ENCODE results near the gene CENPVL1. TPM values are rescaled to one million over a fixed set of nuclear protein-coding genes. Genes with fewer than 3 reads are reported as not detected.
"Not testable (repeated sequence)": the region's sequence is repeated elsewhere in the genome, so short reads cannot be mapped to it uniquely, and the experiment has no call there.

CENPVL1 gene
- total RNA-seq (under 1 TPM in 1 of 9 donors, not detected in 8; 0.06 TPM), polyA plus RNA-seq (not detected)
- long read RNA-seq, donor 1: 0 reads
- long read RNA-seq, donor 2: 0 reads
- long read RNA-seq, donor 3: 0 reads
- long read RNA-seq, donor 4: 0 reads
- long read RNA-seq, donor 5: 0 reads
- long read RNA-seq, donor 6: 0 reads
- long read RNA-seq, donor 7: 0 reads
- long read RNA-seq, donor 8: 0 reads
- long read RNA-seq, donor 9: 0 reads
- long read RNA-seq, donor 10: 0 reads

DNA sequence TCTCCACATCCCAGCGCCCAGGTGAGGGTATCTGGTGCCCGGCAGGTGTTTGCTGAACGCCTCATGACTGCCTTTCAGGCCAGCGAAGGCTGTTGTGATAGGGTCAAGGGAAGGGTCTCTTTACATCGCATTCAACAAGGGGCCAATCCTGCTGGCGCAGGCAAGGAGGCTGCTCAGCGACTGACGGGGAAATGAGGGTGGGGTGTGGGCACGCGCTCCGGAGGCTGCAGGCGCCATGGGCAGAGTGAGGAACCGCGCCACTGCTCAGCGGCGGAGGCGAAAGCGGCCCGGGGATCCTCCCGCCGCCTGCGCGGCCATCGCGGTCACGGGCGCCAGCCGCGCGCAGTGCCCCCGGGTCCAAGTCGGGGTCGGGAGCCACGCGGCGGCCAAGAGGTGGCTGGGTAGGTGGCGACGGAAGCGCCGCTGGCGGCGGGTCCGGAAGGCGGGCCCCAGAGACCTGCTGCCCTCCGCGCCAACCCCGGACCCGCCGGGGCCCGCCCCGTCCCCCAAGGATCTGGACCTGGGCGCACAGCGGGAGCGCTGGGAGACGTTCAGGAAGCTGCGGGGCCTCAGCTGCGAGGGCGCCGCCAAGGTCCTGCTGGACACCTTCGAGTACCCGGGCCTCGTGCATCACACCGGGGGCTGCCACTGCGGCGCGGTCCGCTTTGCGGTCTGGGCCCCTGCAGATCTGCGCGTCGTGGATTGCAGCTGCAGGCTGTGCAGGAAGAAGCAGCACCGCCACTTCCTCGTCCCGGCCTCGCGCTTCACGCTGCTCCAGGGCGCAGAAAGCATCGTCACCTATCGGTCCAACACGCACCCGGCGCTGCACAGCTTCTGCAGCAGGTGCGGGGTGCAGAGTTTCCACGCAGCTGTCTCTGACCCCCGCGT is at the start of gene CENPVL1:
CENPVL1 (plus strand) TSS at position 236 of the 888 bp plus-strand sequence; CDS start at position 236, 0 bp downstream.
- H3K36me3 ChIP-seq (replicated peaks in 1 of 2); H3K27me3 ChIP-seq: not testable (repeated sequence)
- no CpG with 5 or more reads among the region's 87 CpGs for WGBS, 4 donors

DNA sequence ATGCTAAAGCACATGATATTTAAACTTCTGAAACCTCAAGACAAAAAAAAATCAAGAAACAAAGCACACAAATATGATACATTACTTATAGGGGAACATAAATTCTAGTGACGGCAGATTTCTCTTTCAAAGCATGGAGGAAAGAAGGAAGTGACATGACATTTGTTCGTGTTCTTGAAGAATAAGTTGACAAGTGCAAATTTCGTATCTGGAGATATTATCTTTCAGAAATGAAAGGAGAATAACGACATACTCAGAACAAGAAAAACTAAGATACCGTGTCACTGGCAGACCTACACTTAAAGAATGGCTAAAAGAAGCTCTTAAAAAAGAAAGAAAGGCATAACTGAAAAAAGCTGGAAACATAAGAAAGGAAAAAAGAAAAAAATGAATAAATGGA is 44.3 kb upstream of the CENPVL1 start:
- no peak overlapping the region for H3K4me3 ChIP-seq
- intact Hi-C loops (cut with DNase I): no loop called here
- TF ChIP-seq, protein P1, sequence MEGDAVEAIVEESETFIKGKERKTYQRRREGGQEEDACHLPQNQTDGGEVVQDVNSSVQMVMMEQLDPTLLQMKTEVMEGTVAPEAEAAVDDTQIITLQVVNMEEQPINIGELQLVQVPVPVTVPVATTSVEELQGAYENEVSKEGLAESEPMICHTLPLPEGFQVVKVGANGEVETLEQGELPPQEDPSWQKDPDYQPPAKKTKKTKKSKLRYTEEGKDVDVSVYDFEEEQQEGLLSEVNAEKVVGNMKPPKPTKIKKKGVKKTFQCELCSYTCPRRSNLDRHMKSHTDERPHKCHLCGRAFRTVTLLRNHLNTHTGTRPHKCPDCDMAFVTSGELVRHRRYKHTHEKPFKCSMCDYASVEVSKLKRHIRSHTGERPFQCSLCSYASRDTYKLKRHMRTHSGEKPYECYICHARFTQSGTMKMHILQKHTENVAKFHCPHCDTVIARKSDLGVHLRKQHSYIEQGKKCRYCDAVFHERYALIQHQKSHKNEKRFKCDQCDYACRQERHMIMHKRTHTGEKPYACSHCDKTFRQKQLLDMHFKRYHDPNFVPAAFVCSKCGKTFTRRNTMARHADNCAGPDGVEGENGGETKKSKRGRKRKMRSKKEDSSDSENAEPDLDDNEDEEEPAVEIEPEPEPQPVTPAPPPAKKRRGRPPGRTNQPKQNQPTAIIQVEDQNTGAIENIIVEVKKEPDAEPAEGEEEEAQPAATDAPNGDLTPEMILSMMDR (IDR thresholded peaks at IDR 0.05): no peak
- TF ChIP-seq POLR2A (IDR thresholded peaks at IDR 0.05): no peak

More for the DNA sequence above, at the start of gene CENPVL1:
- H3K27ac ChIP-seq; DNase-seq; H3K9me3 ChIP-seq (replicated peaks in 1 of 3); H3K4me1 ChIP-seq (replicated peaks in 1 of 2); H3K4me3 ChIP-seq; intact Hi-C loops (cut with DNase I): not testable (repeated sequence)

DNA sequence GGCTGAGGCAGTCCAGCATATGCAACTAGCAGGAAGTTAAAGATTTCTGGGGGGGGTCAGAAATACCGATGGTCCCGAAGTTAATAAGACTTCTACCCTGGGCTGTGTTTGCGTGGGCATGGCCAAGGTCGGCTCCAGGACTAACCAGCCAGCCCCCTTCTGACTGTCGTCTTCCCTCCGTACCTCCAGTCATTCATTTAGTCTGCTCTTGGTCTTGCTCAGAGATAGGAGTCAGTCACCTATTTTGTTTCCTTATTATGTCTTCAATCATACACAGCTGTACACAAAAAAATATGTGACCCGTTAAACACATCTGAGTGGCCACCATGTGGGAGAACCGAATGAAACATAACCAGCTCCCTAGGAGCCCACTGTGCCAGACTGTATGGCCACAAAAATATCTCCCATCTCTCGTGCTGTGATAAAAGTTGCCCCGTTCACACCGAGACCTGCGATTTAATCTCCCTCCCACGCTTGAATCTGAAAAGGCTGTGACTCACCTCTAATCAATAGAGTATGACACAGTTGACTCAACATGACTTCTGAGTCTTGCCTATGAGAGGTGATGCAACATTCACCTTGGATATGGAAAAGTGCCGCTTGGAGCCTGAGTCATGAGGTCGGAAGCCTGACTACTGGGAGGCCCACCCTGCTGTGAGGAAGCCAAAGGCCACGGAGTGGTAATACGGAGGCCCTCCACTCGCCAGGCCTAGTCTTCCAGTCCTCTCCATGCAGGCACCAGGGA is 30.5 kb upstream of the CENPVL1 start:
- H3K27me3 ChIP-seq; H3K4me1 ChIP-seq (replicated peaks in 1 of 2); intact Hi-C loops (cut with DNase I); H3K4me3 ChIP-seq; H3K36me3 ChIP-seq (replicated peaks in 1 of 2); DNase-seq; H3K9me3 ChIP-seq (replicated peaks in 1 of 3); H3K27ac ChIP-seq: not testable (repeated sequence)
- no CpG with 5 or more reads among the region's 18 CpGs for WGBS, 4 donors

More for the DNA sequence above, 44.3 kb upstream of the CENPVL1 start:
- Histone ChIP-seq H3K27ac (no peak overlapping the region), H3K9me3 (replicated peaks in 1 of 3) (no peaks in the 10 kb centered on the region), H3K4me1 (replicated peaks in 1 of 2) (no peaks in the 10 kb centered on the region), H3K36me3 (replicated peaks in 1 of 2) (no peaks in the 10 kb centered on the region), H3K27me3 (peaks cover 13% of the 10 kb centered on the region)
- no peak for DNase-seq
- 51 to 60% (median 57%) methylated on average over 5 of the region's 5 CpGs for WGBS, 4 donors

DNA sequence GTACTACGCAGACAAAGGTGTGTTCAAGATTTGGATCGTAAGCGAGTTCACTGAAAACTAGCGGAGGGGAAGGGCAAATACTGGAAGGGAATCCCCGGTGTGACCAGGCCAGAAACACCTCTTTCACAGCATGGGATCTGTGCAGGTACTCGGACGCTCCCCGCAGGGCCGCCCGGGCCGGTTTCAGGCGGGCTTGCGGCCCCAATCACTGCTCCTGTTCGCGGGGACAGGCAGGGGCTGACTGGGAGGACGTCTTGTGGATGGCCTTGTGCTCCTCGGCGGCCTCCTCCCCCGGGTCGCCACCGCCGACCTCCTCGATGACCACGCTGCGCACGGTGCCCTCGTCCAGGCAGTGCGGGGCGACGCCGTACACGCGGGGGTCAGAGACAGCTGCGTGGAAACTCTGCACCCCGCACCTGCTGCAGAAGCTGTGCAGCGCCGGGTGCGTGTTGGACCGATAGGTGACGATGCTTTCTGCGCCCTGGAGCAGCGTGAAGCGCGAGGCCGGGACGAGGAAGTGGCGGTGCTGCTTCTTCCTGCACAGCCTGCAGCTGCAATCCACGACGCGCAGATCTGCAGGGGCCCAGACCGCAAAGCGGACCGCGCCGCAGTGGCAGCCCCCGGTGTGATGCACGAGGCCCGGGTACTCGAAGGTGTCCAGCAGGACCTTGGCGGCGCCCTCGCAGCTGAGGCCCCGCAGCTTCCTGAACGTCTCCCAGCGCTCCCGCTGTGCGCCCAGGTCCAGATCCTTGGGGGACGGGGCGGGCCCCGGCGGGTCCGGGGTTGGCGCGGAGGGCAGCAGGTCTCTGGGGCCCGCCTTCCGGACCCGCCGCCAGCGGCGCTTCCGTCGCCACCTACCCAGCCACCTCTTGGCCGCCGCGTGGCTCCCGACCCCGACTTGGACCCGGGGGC is 28.2 kb upstream of the CENPVL1 start:
- DNase-seq; H3K4me1 ChIP-seq (replicated peaks in 1 of 2); H3K4me3 ChIP-seq; H3K27me3 ChIP-seq; H3K36me3 ChIP-seq (replicated peaks in 1 of 2); intact Hi-C loops (cut with DNase I); H3K9me3 ChIP-seq (replicated peaks in 1 of 3); H3K27ac ChIP-seq: not testable (repeated sequence)
- WGBS, 4 donors: no CpG with 5 or more reads among the region's 88 CpGs

DNA sequence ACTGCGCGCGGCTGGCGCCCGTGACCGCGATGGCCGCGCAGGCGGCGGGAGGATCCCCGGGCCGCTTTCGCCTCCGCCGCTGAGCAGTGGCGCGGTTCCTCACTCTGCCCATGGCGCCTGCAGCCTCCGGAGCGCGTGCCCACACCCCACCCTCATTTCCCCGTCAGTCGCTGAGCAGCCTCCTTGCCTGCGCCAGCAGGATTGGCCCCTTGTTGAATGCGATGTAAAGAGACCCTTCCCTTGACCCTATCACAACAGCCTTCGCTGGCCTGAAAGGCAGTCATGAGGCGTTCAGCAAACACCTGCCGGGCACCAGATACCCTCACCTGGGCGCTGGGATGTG is 27.6 kb upstream of the CENPVL1 start, which contains the start of gene CENPVL2:
CENPVL2 (minus strand) TSS at position 112 of the 343 bp plus-strand sequence; CDS start at position 112, 0 bp downstream.
- H3K27me3 ChIP-seq; H3K4me1 ChIP-seq (replicated peaks in 1 of 2); H3K36me3 ChIP-seq (replicated peaks in 1 of 2); H3K9me3 ChIP-seq (replicated peaks in 1 of 3); H3K4me3 ChIP-seq; intact Hi-C loops (cut with DNase I); H3K27ac ChIP-seq; DNase-seq: not testable (repeated sequence)
- WGBS, 4 donors: no CpG with 5 or more reads among the region's 30 CpGs

All from adrenal gland (tissue), 19 donors.